IPS-NIHi7 (cell line): ENCODE results near the gene EPC2.

Experiments used
- DNase-seq: peaks from one replicate; pipeline ENCODE4 v3.0.0; 2012; ENCODE audit warnings: mixed read lengths; ENCODE audit errors: extremely low spot score

EPC2 gene

DNA sequence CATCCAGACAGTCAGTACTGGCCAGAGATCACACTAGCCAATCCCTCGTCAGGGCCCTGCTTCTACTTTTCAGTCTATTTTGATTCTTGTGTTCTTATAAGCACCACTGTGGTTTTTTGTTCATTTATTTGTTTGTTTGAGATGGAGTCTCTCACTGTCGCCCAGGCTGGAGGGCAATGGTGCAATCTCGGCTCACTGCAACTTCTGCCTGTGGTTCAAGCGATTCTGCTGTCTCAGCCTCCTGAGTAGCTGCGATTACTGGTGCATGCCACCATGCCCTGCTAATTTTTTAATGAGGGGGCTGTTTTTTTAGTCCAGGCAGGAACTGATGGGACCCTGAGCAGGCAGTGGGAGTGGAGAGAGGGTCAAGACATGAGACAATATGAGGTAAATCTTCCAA is 165.5 kb downstream of the EPC2 start:
- no peak for DNase-seq

DNA sequence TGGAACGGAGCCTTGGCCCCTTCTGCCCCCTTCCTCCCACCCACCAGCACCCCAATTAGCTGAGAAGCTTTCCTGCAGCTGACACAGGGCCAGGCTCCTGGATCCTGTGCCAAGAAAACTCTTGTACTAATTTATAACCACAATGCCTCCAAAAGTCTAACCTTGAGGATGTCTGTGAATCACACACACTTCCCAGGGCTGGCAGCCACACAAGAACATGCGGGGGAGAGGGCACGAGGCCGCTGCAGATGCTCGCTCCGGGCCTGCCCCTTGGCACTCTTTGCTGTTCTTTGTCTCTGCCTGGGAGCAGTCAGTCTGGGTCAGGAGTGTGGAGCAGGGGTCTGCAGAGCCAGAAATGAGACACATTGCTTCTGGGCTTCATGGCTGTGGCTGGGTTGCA is 167.8 kb downstream of the EPC2 start:
- DNase-seq: no peak

DNA sequence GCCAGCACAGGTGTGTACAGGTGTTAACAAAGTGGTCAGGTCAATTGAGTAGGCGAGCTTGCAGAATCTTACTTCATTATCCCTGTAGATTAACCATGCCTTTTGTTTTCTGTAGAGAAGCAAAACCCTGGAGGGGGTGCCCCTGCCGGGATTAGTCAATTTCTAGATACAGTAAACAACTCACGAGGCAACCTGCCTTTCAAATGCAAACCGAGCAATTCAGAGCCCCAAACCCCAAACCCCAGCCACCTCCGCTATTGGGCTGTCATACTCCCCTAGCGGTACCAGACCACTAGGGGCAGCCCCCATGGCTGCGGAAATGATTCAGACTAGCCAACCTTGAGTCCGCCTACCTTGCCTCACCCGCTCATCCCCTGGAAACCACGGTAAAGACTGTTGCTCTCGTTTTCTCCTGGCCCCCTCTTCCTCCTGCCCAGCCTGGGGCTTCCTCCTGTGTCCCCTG is 169.1 kb downstream of the EPC2 start:
- peak; percentile 96 for DNase-seq

DNA sequence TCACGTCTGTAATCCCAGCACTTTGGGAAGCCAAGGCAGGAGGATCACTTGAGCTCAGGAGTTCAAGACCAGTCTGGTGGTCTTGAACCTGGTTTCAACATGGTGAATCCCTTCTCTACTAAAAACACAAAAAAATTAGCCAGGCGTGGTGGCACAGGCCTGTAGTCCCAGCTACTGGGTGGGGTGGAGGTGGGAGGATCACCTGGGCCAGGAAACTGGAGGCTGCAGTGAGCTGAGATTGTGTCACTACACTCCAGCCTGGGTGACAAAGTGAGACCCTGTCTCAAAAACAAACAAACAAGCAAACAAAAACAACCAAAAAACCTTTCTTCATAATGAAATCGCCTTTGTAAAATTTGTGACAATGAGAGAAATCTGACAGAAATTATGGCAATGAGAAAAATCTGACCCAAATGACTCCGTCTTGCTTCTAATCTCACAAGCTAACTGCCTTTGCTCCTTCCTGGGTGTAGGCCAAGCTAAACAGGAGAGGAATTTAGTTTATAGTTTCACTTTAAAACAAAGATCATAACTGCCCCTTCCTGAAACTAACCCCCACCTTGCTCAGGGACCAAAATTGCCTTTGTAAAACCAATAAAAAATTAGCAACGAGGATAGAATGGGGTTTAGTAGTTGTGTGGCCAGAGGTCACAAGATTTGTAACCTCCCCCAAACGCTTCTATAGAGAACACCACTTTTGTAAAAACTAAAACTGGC is 169.8 kb downstream of the EPC2 start:
- DNase-seq: no peak

DNA sequence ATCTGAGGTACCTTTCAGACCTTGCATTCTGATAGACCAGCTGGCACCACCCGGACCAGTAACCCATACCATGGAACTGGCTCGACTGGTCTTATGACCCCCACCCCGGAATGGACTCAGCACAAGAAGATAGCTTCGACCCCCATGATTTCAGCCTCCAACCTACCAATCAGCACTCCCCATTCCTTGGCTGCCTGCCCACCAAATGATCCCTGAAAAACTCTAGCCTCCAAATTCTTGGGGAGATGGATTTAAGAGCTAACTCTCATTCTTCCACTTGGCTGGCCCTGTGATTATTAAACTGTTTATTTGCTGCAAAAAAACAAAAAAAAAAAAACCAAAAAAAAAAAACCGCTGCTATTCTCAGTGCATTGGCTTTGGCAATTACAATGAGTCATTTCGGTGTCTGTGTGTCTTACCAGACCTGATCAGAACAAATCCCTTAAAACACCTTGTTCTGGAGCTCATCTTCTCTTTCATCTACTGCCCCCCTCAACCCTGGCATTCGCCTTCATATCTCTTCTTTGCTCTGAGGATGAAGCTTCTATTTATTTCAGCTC is 170.4 kb downstream of the EPC2 start:
- DNase-seq: no peak

DNA sequence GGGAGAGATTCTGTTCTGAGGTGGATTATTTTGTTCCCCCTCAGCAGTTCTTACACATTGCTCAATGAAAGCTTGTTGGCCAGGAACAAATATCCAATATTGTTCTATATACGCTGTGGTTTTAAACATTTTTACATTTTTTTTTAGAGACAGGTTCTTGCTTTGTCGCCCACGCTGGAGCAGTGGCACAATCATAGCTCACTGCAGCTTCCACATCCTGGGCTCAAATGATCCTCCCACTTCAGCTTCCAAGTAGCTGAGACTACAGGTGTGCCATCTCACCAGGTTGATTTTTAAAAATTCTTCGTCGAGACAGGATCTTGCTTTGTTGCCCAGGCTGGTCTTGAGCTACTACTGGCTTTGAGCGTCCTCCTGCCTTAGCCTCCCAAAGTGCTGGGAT is 171.6 kb downstream of the EPC2 start:
- no peak for DNase-seq

DNA sequence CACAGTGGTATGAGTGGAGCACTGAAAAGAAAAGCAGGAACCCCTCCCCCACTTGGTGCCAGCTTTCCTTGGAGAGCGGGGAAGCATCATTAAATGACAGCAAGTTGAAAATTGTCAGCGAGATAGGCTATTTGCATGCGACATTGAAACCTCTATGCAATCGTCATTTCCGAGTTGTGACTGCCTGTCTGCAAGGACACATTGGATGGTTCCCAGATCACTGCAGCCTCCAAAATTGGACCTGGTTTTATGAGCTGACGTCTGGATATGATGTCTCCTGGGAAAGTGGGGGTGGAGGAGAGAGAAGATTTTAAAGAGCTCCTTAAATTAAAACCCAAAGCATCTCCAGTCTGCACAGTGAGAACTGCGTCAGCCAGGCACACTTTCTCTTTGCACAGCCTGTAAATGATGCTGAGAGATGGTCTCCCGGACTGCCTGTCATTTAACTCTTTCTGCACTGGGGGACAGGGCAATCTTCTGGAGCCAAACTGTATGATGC is 172.7 kb downstream of the EPC2 start:
- DNase-seq: no peak

DNA sequence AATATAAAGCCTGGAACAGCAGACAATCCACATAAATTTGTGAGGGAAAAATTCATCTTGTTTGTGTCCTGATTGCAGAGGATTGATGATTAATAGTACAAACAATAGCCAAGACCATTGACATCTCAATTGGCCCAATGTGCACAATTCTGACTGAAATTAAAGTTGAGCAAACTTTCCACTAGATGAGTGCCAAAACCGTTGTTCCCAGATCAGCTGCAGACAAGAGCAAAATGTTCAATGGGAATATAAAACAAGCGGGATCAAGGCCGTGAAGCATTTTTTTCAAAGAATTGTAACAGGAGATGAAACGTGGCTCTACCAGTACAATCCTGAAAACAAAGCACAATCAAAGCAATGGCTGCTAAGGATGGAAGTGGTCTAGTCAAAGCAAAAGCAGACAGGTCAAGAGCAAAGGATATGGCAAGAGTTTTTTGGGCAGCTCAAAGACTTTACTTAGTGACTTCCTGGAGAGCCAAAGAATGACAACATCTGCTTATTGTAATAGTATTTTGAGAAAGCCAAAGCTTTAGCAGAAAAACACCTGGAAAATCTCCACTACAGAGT is 174.6 kb downstream of the EPC2 start:
- DNase-seq: no peak

DNA sequence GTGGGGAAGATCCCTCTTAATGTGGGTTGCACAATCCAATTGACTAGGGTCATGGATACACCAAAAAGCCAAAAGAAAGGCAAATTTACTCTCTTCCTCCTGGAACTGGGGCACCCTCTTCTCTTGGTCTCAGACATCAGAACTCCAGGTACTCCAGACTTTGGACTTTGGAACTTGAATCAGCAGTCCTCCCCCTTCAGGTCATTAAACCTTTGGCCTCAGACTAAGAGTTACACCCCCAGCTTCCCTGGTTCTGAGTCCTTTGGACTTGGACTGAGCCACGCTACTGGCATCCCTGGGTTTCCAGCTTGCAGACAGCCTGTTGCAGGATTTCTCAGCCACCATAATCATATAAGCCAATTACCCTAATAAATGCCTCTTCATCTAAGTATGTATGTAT is 179.6 kb downstream of the EPC2 start:
- DNase-seq: no peak

DNA sequence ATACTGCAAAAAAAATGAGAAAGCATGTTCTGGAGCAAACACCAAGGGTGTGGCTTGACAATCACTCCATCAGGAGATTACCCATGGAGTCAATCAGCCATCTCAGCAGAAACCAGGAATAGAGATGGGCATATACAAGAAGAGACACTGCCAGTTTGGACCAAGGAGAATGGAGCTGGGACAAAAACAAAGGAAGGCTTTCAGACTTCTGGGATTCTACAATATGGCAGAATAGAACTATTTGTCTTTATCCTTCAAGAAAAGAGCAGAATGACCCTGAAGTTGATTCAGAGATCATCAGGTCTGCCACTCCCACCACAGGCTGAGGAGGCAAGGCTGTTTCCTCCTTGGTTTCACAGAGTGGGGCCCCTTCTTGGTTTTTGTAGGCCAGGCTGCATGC is 182.2 kb downstream of the EPC2 start:
- DNase-seq: no peak

DNA sequence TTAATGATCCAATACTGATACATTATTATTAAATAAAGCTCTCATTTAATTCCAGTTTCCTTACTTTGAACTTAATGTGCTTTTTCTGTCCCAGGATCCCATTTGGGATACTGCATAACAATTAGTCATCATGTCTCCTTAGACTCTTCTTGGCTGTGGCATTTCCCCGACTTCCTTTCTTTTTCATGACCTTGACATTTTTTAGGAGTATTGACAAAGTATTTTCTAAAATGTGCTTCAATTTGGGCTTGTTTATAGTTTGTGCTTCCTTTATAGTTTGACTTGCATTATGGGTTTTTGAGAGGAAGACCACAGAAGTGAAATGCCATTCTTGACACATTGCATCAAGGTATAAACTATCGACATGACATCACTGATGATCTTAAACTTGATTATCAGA is 184.4 kb downstream of the EPC2 start:
- no peak for DNase-seq

DNA sequence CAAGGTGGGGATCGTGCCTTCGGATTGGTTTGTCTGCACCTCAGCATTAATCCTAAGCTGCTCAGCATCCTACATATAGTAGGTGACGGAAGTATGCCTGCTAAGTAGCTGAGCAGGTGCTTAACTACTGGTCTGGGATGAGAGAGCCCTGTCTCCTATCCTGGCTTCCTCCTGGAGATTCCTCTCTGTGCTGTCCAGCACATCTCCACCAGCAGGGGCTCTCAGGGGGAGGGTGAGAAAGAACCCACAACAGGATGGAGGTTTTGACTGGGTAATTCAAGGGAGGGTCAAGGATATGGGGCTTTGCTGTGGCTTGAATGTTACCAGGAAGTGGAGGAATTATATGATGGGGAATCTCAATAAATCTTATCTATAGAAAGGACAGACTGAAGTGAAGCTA is 185.1 kb downstream of the EPC2 start:
- DNase-seq: peak; percentile 44

DNA sequence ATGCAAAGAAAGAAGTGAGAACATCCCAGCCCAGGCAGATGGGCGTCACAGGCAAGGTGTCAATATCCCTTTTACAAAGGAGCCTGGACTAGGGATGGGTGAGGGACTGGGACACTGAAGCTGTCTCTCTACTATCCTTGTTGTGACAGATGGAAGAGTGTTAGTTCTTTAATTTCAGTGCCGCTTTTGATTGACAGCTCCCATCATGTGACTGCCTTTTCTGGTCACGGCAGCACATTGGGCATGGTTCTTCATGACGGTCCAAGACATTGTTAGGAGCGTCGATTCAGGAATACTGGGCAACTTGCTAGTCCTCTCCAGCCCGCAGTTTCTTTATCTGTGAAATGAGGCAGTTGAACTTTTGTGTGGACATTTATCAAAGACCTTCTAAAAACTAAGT is 188.1 kb downstream of the EPC2 start:
- no peak for DNase-seq
